Peyer's patch (tissue), 4 donors: ENCODE measurements around the gene TCF23.

Experiments
- POLR2A ChIP-seq, 2 donors: fragments of 450-650 bp; IDR thresholded peaks; one replicate each; pipeline ENCODE4 v1.5.1; 2017; ENCODE audit warnings: antibody characterized with exemption in 2 of 2, mild to moderate bottlenecking in 2 of 2, moderate library complexity in 2 of 2
- TF ChIP-seq, protein P1 (sequence below), 6 experiments: fragments of 450-650 bp in 4 of 6; fragments of 200-600 bp in 2 of 6; sonication (generic) in 1 of 6; IDR thresholded peaks; one replicate each; pipeline ENCODE4 v1.5.1; 2017 to 2019; ENCODE audit warnings: antibody characterized with exemption in 6 of 6, mild to moderate bottlenecking in 3 of 6, moderate library complexity in 1 of 6

GRCh38 chr2:27152796-27153464 lies 4.1 kb downstream of the TCF23 start:
- TF ChIP-seq, protein P1, sequence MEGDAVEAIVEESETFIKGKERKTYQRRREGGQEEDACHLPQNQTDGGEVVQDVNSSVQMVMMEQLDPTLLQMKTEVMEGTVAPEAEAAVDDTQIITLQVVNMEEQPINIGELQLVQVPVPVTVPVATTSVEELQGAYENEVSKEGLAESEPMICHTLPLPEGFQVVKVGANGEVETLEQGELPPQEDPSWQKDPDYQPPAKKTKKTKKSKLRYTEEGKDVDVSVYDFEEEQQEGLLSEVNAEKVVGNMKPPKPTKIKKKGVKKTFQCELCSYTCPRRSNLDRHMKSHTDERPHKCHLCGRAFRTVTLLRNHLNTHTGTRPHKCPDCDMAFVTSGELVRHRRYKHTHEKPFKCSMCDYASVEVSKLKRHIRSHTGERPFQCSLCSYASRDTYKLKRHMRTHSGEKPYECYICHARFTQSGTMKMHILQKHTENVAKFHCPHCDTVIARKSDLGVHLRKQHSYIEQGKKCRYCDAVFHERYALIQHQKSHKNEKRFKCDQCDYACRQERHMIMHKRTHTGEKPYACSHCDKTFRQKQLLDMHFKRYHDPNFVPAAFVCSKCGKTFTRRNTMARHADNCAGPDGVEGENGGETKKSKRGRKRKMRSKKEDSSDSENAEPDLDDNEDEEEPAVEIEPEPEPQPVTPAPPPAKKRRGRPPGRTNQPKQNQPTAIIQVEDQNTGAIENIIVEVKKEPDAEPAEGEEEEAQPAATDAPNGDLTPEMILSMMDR (IDR thresholded peaks at IDR 0.05), result no peak
- no peak for TF ChIP-seq POLR2A (IDR thresholded peaks at IDR 0.05)
